HuH-7.5 (cell line): ENCODE measurements around the gene EEF2KMT.
"Not testable (repeated sequence)": the region's sequence is repeated elsewhere in the genome, so short reads cannot be mapped to it uniquely, and the experiment has no call there.

Experiments used
- DNase-seq: peaks from one replicate; pipeline ENCODE4 v3.0.0; 2011; ENCODE audit warnings: low spot score

The EEF2KMT gene

DNA sequence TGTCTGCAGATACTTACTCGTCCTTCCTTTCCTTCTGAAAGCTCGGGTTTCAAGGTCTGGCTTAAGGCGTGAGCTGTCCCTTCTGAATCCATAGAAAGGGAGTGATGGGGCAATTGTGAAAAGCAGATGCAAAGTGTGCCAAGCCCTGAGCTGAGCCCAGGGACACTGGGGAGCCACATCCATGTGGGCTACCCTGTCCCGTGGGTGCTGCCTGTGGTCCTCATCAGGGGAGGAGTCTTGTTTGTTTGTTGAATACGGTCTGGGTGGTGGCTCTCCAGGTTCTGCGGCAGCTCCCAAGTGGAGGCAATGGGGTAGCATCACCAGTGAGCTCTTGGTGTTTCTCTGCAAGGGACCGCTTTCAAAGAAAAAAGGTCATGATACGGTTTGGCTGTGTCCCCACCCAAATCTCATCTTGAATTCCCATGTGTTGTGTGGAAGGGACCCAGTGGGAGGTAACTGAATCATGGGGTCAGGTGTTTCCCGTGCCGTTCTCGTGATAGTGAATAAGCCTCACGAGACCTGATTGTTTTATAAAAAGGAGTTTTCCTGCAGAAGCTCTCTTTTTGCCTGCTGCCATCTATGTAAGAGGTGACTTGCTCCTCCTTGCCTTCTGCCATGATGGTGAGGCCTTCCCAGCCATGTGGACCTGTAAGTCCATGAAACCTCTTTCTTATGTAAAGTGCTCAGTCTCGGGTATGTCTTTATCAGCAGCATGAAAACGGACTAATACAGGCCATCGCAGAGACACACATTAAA, 27.0 kb downstream of the EEF2KMT start:
- DNase-seq, result no peak

DNA sequence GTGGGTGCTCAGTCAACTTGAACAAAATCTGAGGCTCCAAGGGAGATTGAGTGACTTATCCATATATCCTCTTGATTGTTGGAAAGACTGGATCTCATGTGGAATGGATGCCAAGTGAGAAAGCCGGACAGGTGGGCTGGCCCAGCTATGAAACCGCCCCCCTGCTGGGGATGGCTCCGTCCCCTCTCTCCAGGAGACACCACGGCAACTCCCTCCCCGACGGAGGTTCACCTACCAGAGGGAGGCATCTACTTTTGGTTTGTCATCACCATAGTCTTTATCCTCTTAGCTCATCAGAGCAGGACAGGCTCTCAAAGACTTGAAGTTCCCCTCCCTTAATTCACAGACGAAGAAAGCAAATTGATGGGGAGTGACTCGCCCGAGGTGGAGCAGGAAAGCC, 27.7 kb downstream of the EEF2KMT start:
- DNase-seq, result no peak

DNA sequence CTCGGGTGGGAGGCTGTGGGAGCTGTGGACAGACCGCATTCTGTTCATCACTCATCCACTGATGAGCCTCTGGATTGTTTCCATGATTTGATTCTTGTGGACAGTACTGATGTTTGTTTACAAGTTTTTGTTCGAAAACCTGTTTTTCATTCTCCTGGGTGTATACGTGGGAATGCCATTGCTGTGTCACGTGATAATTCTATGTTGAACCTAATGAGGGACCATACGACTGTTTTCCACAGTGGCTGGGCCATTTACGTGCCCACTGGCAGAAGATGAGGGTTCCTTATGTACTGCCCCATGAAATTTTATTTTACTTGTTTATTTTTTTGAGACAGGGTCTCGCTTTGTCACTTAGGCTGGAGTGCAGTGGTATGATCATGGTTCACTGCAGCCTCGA, 28.5 kb downstream of the EEF2KMT start:
- no peak for DNase-seq

DNA sequence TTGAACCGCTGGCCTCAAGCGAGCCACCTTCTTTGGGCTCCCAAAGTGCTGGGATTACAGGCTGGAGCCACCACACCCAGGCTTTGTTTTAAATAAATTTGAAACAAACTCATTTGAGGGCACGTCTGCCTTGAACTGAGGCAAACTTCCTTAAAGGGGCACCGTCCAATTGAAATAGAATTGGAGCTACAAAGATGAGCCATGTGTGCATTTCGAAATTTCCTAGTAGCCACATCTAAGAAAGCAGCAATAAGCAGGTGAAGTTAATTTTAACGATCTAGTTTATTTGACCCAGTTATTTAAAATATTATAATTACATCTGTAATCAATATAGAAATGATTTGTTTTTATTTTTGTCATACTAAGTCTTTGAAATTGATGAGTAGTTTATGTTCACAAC, 31.1 kb downstream of the EEF2KMT start:
- no peak for DNase-seq

DNA sequence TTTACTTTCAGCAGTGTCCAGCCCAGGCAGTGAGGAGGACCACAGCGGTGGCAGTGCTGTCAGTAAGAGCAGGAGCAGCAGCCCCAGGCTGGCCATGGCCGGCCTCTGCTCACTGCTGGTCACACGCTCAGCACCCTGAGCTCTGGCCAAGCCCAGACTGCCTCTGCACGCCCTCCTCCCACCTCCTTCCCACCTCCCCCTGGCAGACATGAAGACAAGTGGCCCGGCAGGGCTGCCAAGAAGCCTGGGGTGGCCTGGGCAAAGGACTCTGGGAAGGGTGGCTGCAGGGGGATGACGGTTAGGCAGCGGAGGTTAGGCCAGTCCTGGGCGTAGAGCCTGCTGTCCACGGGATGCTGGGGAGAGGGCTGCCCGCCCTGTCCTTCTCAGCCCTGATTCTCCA, 31.8 kb downstream of the EEF2KMT start, which contains the start of gene C16orf89:
TSS of gene C16orf89 (minus strand) at position 144 of the 400 bp plus-strand sequence. CDS start at position 96, 48 bp downstream.
- no peak for DNase-seq

DNA sequence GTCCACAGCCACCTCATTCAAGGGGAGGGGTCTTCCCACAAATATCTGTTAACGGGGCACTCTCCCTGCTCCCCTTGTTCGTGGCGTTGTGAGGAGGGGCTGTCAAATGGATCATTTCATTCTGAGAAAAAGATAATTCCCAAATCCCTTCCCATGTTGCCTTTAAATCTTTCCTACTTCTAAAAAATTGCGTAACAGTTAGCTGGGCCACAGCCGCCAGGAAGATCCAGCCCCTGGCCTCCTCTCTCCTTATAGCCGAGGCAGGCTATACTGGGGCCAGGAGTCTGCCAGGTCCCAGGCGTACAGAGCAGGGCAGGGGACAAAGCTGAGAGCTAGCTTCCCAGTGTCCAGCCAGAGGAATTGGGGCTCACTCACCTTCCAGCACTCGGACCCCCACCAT, 32.3 kb downstream of the EEF2KMT start:
- DNase-seq, result no peak

DNA sequence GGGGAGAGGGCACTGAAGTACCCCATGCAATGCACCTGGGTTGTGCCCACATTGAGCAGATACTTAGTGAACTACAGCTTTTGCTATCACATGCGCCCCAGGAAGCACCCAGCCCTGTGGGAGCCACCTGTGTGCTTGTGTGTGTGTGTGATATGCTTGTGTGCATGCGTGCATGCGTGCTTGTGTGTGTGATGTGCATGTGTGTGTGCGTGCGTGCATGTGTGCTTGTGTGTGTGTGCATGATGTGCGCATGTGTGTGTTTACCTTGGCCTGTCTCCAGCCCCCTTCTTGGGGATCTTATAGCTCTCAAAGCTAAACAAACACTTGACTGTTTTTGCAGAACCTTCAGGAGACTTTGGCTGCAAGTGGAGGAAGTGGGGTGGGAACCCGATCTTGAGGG, 32.7 kb downstream of the EEF2KMT start:
- no peak for DNase-seq

DNA sequence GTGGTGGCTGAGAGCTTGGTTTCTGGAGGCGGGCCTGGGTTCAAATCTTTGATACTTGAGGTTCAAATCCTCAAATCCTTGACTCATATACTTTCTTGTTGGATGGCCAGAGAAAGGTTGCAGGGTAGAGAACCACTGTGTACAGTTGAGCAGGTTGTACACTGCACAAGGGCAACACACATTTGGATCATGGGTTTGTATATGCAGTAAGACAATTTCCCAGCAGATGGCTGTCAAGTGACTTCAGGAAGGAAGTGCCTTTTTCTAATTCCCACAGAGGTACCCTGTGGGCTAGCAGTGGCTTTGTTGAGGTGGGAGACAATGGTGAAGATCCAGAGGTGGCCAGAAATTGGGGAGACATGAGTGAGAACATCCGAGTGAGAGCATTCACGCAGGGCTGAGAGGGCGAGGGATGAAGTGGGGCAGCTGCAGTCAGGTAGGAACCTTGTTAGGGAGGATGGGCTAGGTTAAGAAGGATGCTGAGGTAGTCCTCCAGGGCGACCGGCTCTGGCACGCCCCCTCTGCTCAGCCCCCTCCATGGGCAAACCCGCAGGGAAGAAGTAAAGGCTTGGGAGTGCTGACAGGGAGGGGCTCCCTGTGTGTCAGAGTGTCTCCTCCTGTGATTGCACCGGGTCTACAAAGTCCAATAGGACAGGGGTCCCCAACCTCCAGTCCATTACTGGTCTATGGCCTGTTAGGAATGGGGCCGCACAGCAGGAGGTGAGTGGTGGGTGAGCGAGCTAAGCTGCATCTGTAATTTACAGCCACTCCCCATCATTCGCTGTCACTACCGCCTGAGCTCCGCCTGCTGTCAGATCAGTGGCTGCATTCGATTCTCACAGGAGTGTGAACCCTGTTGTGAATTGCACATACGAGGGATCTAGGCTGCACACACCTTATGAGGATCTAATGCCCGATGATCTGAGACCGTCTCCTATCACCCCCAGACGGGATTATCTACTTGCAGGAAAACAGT, 34.5 kb downstream of the EEF2KMT start:
- no peak for DNase-seq

DNA sequence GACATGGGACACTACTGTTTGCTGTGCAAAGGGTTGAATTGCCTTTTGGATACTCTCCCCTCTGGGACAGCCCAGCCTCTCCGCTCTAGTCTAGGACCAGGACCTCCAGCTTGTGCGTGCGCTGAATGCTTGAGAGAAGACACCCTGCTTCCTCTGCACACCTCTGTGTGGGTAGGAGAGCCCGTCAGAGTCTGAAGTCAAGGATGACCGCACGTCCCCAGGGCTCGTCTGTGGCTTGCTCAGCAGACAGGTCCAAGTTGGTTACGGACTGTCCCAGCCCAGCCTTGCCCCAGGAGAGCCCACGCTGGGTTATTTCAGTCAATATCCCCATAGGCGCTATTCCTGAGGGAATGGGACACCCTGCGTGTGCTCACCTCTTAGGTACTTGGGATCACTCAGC, 35.5 kb downstream of the EEF2KMT start:
- DNase-seq, result no peak

DNA sequence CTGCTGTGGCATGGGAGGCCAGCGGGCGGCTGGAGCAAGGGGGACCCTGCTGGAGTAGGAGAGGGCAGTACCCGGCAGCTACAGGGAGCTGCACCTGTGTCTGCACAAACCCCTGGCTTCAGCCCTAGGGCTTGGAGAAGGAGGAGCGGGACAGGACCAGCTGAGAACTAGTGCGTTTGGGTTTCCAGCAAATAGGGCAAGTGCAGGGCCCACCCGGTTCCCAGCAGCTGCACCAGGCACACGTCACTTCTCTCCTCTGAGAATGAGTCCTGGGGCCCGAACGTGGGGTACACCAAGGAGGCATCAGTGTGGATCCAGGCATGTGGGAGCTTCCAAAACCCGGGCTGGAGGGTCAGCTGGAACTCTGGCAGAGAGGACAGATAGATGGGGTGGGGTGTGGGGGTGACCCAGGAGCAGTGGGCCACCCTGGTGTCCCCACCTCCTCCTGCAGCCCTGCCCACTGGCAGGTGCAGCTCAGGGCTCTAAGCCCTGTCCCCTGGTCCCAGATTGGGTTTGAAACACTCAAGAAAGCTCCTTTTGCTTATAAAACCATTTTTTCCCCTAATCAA, 37.4 kb downstream of the EEF2KMT start:
- no peak for DNase-seq

DNA sequence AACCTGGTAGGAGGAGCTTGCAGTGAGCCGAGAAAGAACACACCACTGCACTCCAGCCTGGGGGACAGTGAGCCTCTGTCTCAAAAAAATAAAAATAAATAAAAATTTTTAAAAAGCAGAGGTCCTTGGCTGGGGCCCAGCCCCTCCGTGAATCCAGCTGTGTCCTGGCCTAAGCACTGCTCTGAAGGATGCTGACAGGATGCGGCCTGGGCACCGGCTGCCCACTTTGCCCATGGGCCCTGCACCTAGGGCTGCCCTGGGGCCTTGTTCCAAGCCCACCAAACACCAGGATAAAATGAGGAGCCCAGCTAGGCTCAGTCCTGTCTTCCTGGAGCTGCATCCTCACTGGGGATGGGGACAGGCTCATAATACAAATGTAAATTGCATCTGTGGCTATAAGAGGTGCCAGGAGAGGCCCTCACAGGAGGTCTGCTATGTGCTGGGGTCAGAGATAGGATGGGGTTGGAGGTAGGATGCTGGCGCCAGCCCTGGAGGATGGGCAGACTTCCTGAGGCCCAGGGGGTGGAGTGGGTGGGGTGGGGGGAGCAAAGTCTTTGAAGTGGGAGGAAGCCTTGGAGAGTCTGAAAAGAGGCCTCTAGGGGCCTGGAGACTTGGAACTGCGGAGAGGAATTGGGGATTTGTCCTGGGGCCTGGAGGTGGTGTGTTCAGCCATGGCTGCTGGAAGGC, 38.1 kb downstream of the EEF2KMT start:
- DNase-seq, result no peak

DNA sequence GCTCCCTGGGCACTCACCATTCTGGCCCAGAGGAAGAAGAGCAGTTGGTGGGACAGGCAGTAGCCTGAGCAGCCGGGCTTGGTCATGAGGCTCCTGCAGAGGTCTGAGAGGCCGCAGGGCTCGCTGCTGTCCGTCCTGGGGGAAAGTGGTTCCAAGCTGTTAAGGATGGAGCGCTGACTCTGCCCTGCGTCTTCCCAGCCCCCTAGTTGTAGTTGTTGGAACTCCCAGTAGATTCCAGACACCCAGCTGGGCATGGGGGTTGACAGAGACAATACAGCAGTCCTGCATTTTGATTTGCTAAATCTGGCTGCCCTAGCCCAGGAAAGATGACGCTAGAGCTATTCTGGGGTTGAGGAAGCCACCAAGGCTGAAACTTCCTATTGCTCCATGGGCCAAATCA, 39.1 kb downstream of the EEF2KMT start:
- DNase-seq, result no peak

DNA sequence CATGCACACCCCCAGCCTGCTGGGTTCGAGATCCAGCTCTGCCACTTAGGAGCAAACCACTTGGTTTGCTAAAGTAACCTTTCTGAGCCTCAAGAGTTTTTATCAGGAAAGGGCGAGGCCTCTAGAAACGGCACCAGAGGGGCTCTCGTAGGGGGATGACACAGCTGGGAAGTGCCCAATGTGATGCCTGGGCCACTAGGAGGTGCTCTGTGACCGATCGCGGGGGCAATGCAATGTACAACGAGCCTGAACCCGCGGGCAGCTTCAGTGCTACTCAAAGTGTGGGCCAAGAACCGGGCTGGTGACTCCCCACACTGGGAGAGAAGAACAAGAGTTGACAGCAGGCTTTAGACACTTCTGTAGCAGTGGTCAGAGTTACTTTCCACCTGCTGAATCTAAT, 41.2 kb downstream of the EEF2KMT start:
- DNase-seq, result no peak

DNA sequence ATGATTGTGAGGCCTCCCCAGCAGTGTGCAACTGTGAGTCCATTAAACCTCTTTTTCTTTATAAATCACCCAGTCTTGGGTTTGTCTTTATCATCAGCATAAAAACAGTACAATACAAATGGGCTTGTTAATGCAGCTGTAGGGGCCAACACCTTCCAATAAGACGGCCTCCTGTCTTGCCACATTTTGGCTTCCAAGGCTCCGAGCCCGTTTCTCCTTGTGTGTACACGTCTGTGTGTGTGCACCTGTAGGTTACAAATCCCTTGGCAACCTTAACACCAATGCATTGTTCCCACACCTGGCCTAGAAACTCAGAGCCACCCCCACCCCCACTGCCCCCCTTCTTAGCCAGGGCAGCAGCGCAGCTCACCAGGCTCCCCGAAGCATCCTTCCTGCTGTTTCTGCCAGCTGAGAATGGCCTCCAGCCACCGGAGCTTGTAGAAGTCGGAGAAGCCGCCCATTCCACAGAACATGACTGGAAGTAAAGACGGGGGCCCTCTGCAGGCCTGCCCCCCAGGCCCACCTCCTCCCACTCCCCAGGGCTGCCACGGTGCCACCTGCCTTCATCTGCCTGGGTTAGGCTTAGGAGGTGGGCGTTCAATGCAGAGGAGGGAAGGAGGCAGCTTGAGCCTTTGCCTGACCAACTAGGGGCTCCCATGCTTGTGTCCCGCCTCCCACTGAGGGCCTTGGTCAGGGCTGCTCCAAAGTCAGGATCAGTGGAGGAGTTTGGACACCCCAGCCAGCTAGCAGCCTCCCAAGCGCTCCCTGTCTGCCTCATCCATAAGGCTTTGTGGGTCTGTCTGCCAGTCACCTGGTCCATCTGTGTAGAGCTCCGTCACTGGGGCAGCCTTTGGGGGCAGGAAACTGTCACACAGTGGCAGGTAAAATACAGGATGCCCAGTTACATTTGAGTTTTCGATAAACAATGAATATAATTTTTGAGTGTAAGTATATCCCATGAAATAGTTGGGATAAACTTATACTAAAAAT, 42.4 kb downstream of the EEF2KMT start:
- no peak for DNase-seq

DNA sequence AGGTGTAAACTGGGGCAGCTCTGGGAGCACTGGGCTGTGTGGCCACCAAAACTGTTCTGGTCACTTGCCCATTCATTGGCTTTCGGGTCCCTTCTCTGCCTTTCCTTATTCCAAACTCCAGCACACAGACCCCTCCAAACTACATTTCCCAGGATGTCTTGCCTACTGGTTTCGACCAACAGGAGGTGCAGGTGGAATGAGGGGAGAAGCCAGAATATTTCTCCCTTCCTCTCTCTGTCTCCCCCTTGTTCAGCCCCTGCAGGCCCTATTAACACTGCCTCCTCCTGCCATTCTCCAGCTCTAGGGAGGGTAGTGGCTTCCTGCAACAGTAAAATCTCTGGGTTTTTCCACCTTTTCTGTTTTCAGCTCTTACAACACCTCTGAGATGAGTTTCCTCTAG, 50.7 kb downstream of the EEF2KMT start:
- no peak for DNase-seq

DNA sequence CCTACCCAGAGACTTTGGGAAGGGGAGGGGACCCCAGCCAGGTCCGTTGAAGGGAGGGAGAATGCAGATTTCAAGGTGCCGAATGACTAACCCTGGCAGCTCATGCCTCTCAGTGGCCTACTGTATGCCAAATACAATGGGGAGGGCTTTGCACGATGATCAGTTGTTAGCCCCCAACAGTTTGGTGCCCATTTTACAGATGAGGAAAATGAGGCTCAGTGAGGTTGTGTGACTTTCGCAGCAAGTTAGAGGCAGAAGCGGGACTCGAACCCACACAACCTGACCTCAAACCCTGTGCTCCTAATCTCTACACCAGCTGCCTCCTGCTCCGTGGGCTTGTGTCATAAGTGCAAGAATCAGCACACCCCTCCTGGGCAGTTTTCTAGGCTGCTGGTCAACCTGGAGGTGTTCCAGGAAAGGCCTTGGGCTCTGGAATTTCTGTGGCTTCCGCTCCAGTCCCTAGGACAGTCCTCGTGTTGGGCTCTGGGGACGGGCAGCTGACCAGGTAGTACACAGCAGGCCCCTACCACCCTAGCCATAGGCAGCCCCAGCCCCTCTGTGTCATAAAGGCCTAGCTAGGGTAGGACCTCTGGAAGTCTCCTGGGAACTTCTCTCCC, 52.0 kb downstream of the EEF2KMT start:
- no peak for DNase-seq

DNA sequence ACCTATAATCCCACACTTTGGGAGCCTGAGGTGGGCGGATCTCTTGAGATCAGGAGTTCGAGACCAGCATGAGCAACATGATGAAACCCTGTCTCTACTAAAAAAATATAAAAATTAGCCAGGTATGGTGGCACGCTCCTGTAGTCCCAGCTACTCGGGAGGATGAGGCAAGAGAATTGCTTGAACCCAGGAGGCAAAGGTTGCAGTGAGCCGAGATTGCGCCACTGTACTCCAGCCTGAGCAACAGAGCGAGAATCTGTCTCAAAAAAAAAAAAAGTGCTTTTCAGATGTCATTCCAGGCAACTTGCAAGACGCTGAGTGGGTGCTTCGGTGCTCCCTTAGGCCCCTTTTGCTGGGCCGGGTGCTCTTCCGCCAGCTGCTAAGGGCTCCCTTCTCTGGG, 53.0 kb downstream of the EEF2KMT start:
- not testable (repeated sequence) for DNase-seq

DNA sequence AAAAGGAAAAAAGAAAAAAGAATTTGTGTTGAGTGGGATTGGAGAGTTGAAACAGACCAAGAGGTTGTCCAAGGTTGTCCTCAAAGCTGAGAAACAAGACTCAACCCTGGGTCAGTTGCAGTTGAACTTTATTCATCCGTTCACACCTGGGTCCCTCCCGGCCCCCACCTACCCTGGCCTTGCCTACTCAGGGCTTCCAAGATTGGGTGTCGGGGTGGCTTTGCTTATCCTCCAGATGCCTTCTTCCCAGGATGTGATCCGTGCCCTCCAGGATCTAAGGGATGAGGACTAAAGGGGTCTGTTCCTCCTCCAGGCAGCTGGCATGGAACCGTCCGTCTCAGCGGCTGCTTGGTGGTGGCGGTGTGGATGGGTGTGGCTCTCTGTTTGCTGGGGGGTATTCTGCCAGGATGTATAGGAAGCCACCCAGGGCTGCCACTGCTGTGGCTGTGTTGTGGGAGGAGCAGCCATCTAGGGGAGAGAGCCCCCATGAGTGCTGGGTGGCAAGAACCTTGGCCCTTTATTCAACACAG, 53.5 kb downstream of the EEF2KMT start:
- DNase-seq, result no peak

DNA sequence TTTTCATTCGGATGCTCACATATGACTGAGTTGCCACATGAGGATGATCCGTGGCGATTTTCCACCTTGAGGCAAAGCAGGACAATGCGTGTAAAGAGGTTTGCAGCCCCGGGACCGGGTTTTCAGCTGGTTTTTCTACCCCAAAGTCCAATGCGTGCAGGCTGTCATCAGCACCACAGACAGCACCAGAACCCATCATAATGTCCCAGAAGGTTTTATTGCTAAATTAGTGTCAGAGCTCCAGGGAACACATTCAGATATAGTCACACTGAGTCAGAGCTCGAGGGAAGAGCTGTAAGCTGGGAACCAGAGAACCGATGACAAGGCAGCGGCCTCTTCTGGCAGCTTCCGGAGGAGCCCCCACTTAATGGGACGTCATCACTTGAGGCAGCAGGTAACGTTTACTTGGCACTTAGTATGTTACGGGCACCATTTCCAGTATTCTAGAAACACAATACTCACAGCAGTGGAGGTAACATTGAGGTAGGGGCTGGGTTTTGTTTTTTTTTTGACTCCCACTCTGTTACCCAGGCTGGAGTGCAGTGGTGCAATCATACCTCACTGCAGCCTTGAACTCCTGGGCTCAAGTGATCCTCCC, 54.9 kb downstream of the EEF2KMT start:
- no peak for DNase-seq

DNA sequence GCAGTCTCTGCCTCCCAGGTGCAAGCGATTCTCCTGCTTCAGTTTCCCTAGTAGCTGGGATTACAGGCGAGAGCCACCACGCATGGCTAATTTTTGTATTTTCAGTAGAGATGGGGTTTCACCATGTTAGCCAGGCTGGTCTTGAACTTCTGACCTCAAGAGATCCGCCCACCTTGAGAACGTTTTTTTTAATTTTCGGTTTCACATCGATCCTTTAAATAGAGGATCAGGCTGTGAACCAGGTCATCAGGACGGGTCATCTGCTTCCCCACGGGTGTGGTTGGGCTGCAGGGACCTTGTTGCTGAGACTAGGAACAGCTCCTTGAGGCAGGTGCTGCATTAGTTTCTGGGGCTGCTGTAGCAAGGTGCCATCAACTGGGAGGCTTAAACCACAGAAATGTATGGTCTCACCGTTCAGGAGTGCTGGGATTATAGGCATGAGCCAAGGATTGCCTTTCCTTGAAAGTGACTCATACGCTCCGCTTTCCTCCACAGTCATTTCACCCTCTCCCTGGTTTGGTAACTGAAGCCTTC, 55.9 kb downstream of the EEF2KMT start:
- DNase-seq, result no peak
